Measurements from ENCODE around the gene SCARF2. TPM values are rescaled to one million over a fixed set of nuclear protein-coding genes. Genes with fewer than 3 reads are reported as not detected.

Gene SCARF2
- total and polyA plus RNA-seq, 2 experiments from 2014 or later, result 1.8 to 16.6 TPM

DNA sequence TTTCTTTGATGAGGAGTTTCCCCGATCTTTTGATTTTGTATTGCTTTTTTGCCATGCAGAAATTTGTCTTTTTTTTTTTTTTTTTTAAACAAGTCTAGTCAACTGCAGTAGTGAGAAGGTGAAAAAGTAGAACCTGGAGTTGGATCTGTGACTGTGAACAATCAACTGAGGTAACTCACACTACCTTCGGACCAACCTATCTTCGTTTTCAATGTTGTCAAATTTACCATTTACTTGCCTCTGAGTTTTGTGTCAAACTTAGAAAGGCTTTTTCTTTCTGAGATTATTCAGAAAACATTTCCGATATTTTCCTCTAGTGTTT, 37.5 kb upstream of the SCARF2 start (continued):
- TF ChIP-seq ZNF331 (CRISPR knock-in tag; IDR thresholded peaks at IDR 0.05; ENCODE audit: low read depth) (no peak), EZH2 (IDR thresholded peaks at IDR 0.05; ENCODE audit: low read depth, unreplicated experiment) (no peak), ZNF114 (CRISPR knock-in tag; IDR thresholded peaks at IDR 0.05) (no peak), CREB1 (CRISPR knock-in tag; IDR thresholded peaks at IDR 0.05; ENCODE audit: low read depth) (no peak)
- TF ChIP-seq, protein P1, sequence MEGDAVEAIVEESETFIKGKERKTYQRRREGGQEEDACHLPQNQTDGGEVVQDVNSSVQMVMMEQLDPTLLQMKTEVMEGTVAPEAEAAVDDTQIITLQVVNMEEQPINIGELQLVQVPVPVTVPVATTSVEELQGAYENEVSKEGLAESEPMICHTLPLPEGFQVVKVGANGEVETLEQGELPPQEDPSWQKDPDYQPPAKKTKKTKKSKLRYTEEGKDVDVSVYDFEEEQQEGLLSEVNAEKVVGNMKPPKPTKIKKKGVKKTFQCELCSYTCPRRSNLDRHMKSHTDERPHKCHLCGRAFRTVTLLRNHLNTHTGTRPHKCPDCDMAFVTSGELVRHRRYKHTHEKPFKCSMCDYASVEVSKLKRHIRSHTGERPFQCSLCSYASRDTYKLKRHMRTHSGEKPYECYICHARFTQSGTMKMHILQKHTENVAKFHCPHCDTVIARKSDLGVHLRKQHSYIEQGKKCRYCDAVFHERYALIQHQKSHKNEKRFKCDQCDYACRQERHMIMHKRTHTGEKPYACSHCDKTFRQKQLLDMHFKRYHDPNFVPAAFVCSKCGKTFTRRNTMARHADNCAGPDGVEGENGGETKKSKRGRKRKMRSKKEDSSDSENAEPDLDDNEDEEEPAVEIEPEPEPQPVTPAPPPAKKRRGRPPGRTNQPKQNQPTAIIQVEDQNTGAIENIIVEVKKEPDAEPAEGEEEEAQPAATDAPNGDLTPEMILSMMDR (conservative IDR thresholded peaks at IDR 0.05; ENCODE audit: low read depth in 2 of 2), result no peak

DNA sequence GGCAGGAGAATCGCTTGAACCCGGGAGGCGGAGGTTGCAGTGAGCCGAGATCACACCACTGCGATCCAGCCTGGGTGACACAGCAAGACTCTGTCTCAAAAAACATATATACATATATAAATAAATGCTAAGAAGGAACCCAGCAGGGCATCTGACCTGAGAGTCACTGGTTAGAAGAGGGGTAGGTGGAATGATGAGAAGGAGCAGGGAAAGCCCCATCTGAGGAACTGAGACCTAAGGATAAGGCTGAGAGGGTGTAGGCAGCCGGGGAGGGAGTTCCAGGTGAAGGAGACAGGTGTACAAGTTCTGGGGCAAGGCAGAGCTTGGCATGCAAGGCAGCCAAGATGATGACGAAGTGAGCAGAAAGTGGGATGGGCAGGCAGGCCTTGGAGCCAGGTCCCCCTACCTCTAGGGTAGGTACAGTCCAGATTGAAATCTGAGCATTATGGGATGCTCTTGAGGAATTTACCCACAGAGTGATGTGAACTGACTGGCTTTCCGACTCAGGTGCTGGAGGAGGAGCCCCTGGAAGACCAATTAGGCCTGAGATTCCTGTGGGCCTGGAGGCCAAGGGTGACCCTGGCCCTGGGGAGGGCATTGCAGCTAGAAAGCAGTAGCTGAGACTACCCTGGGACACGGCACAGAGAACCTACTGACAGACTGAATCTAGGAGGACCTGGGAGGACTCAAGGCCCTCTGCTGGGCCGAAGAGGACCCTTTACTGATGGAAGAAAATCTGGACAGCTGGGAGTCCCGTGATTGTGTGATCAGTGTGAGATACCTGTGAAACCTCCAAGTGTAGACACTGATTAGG, 35.2 kb upstream of the SCARF2 start:
- Mint-ChIP-seq H3K27me3 (ENCODE audit: insufficient read depth, low read depth, poor library complexity) (peaks cover 12% of the 10 kb centered on the region), H3K27ac (no peak overlapping the region), H3K4me1 (no peaks in the 10 kb centered on the region), H3K9me3 (no peaks in the 10 kb centered on the region; the same call in 2 of the 3 replicates), H3K36me3 (ENCODE audit: low read depth) (no peaks in the 10 kb centered on the region; the same call in 1 of the 3 replicates), H3K4me3 (no peak overlapping the region)
- no peak overlapping the region for H2AFZ ChIP-seq
- H3K27me3 ChIP-seq (ENCODE audit: insufficient read depth), result no peaks in the 10 kb centered on the region
- TF ChIP-seq, protein P2, sequence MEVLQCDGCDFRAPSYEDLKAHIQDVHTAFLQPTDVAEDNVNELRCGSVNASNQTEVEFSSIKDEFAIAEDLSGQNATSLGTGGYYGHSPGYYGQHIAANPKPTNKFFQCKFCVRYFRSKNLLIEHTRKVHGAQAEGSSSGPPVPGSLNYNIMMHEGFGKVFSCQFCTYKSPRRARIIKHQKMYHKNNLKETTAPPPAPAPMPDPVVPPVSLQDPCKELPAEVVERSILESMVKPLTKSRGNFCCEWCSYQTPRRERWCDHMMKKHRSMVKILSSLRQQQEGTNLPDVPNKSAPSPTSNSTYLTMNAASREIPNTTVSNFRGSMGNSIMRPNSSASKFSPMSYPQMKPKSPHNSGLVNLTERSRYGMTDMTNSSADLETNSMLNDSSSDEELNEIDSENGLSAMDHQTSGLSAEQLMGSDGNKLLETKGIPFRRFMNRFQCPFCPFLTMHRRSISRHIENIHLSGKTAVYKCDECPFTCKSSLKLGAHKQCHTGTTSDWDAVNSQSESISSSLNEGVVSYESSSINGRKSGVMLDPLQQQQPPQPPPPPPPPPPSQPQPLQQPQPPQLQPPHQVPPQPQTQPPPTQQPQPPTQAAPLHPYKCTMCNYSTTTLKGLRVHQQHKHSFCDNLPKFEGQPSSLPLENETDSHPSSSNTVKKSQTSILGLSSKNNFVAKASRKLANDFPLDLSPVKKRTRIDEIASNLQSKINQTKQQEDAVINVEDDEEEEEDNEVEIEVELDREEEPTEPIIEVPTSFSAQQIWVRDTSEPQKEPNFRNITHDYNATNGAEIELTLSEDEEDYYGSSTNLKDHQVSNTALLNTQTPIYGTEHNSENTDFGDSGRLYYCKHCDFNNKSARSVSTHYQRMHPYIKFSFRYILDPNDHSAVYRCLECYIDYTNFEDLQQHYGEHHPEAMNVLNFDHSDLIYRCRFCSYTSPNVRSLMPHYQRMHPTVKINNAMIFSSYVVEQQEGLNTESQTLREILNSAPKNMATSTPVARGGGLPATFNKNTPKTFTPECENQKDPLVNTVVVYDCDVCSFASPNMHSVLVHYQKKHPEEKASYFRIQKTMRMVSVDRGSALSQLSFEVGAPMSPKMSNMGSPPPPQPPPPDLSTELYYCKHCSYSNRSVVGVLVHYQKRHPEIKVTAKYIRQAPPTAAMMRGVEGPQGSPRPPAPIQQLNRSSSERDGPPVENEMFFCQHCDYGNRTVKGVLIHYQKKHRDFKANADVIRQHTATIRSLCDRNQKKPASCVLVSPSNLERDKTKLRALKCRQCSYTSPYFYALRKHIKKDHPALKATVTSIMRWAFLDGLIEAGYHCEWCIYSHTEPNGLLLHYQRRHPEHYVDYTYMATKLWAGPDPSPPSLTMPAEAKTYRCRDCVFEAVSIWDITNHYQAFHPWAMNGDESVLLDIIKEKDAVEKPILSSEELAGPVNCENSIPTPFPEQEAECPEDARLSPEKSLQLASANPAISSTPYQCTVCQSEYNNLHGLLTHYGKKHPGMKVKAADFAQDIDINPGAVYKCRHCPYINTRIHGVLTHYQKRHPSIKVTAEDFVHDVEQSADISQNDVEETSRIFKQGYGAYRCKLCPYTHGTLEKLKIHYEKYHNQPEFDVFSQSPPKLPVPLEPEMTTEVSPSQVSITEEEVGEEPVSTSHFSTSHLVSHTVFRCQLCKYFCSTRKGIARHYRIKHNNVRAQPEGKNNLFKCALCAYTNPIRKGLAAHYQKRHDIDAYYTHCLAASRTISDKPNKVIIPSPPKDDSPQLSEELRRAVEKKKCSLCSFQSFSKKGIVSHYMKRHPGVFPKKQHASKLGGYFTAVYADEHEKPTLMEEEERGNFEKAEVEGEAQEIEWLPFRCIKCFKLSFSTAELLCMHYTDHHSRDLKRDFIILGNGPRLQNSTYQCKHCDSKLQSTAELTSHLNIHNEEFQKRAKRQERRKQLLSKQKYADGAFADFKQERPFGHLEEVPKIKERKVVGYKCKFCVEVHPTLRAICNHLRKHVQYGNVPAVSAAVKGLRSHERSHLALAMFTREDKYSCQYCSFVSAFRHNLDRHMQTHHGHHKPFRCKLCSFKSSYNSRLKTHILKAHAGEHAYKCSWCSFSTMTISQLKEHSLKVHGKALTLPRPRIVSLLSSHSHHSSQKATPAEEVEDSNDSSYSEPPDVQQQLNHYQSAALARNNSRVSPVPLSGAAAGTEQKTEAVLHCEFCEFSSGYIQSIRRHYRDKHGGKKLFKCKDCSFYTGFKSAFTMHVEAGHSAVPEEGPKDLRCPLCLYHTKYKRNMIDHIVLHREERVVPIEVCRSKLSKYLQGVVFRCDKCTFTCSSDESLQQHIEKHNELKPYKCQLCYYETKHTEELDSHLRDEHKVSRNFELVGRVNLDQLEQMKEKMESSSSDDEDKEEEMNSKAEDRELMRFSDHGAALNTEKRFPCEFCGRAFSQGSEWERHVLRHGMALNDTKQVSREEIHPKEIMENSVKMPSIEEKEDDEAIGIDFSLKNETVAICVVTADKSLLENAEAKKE (CRISPR knock-in tag; IDR thresholded peaks at IDR 0.05), result no peak
- TF ChIP-seq POLR2AphosphoS5 (IDR thresholded peaks at IDR 0.05; ENCODE audit: low read depth), result no peak
- no peak for TF ChIP-seq EZH2 (IDR thresholded peaks at IDR 0.05; ENCODE audit: low read depth, unreplicated experiment)
- no peak for DNase-seq (ENCODE audit: low spot score)
- no peak overlapping the region for H3K4me3 ChIP-seq
- no peaks in the 10 kb centered on the region for H3F3A ChIP-seq (replicated peaks; ENCODE audit: low read depth)
- H3K36me3 ChIP-seq (ENCODE audit: insufficient read depth), result no peaks in the 10 kb centered on the region
- no peaks in the 10 kb centered on the region for H3K9me2 ChIP-seq (ENCODE audit: insufficient read depth)
- H3K4me2 ChIP-seq, result no peak overlapping the region
- H3K4me1 ChIP-seq (ENCODE audit: insufficient read depth), result no peaks in the 10 kb centered on the region
- no peaks in the 10 kb centered on the region for H3K79me2 ChIP-seq (replicated peaks; ENCODE audit: insufficient read depth)
- H3K27ac ChIP-seq (ENCODE audit: low read depth), result no peak overlapping the region
- no peaks in the 10 kb centered on the region for H4K20me1 ChIP-seq (replicated peaks; ENCODE audit: insufficient read depth)
- no peak for ATAC-seq

Data from GM23338 (cell line).